GM04504 (cell line): ENCODE measurements around the gene DEFB129.
"Not testable (repeated sequence)": the region's sequence is repeated elsewhere in the genome, so short reads cannot be mapped to it uniquely, and the experiment has no call there.

Source experiments
- DNase-seq: peaks from one replicate; pipeline ENCODE4 v3.0.0-alpha.2; 2012; ENCODE audit warnings: low read depth

Gene DEFB129

GRCh38 chr20:226958-227357, at the start of gene DEFB129:
TSS of gene DEFB129 (plus strand) at chr20:227258. CDS start at chr20:227289, 31 bp downstream.
- DNase-seq: no peak

- DNase-seq: no peak
Observed at GRCh38 chr20:184288-184687, 42.8 kb upstream of the DEFB129 start.

- DNase-seq: no peak
Observed at GRCh38 chr20:187733-188132, 39.3 kb upstream of the DEFB129 start.

- no peak for DNase-seq
Observed at GRCh38 chr20:189611-190010, 37.4 kb upstream of the DEFB129 start, which contains the start of gene DEFB128. TSS of gene DEFB128 (minus strand) at chr20:189711. CDS start at chr20:189623, 88 bp downstream.

GRCh38 chr20:198225-198624, 28.8 kb upstream of the DEFB129 start:
- DNase-seq: no peak

GRCh38 chr20:199996-200395, 27.1 kb upstream of the DEFB129 start:
- no peak for DNase-seq

GRCh38 chr20:203630-204029, 23.4 kb upstream of the DEFB129 start:
- not testable (repeated sequence) for DNase-seq

GRCh38 chr20:208942-209566, 18.0 kb upstream of the DEFB129 start:
- peak; percentile 47 for DNase-seq

- DNase-seq: no peak
Observed at GRCh38 chr20:210809-211502, 16.1 kb upstream of the DEFB129 start.

- DNase-seq: no peak
Observed at GRCh38 chr20:214383-214782, 12.7 kb upstream of the DEFB129 start.

GRCh38 chr20:215796-216195, 11.3 kb upstream of the DEFB129 start:
- no peak for DNase-seq

GRCh38 chr20:217266-217665, 9.8 kb upstream of the DEFB129 start:
- DNase-seq: no peak

GRCh38 chr20:219290-220115, 7.6 kb upstream of the DEFB129 start:
- DNase-seq: no peak

- no peak for DNase-seq
Observed at GRCh38 chr20:221258-221830, 5.7 kb upstream of the DEFB129 start.

- not testable (repeated sequence) for DNase-seq
Observed at GRCh38 chr20:225879-226278, 1.2 kb upstream of the DEFB129 start.

GRCh38 chr20:227439-228105, 514 bp downstream of the DEFB129 start:
- DNase-seq: no peak

GRCh38 chr20:235891-236290, 8.8 kb downstream of the DEFB129 start:
- DNase-seq: no peak

- no peak for DNase-seq
Observed at GRCh38 chr20:237489-237888, 10.4 kb downstream of the DEFB129 start.

- no peak for DNase-seq
Observed at GRCh38 chr20:237929-238328, 10.9 kb downstream of the DEFB129 start.

GRCh38 chr20:242905-243304, 15.8 kb downstream of the DEFB129 start:
- no peak for DNase-seq

GRCh38 chr20:251354-251753, 24.3 kb downstream of the DEFB129 start:
- no peak for DNase-seq

GRCh38 chr20:252801-253200, 25.7 kb downstream of the DEFB129 start:
- no peak for DNase-seq
